HG03045 (cell line): ENCODE results near the gene ATIC.

Experiments
- ATAC-seq: cut with Tn5 transposase; IDR thresholded peaks from one replicate; pipeline ENCODE4 v1.9.1; 2021; ENCODE audit warnings: mild to moderate bottlenecking, moderate library complexity; ENCODE audit not compliant: unreplicated experiment

ATIC gene

DNA sequence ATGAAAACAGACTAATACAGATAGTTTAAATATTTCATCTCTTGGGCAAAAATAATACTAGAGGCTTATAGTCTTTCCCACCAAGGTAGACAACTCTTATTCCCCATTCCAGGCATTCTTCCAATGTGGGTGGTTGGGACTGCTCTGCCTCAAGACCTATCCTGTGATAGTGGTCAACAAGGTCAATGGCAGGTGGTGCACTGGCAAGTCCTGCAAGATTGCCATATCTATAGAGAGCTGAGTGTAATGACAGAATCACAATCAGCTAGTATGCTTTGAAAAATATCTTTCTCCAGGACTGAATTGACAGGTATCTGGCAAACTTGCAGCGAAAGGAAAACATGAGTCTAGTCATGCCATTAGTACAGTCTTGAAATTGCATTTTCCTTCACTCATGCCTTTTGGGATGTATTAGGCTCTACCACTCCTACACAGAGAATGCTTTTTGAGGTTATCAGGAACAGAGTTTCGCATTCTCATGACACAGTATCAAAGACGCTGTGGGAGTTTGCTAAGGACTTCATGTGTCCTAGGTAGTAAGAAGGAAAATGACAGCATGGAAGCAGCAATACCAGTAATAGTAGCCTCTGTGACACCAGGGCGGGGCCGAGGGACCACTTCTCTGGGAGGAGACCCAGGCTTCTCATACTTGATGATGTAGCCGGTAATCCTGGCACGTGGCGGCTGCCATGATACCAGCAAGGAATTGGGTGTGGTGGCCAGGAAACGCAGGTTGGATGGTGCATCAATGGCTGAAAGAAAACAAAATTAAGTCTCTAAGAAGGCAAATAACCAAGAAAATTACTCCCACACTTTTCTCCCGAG, 63.0 kb downstream of the ATIC start:
- ATAC-seq = no peak

DNA sequence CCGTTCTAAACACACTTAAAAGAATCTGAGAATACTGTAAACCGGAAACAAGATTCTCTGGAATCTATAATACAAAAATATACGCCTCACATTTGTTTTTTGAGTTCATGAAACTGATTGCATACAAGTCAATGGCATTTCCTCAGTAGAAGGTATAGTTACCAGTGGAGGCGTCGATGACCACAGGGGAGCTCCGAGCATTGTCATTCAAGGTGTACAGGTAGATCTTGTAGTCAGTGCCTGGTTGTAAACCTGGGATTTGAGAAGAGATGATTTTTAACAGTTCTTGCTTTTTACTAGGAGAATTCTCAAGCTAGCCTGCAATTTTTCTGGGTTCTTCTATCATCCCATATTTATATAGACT, 63.6 kb downstream of the ATIC start:
- ATAC-seq = no peak

- no peak for ATAC-seq
These were observed 64.4 kb downstream of the ATIC start for GRCh38 chr2:215376103-215376780.

DNA sequence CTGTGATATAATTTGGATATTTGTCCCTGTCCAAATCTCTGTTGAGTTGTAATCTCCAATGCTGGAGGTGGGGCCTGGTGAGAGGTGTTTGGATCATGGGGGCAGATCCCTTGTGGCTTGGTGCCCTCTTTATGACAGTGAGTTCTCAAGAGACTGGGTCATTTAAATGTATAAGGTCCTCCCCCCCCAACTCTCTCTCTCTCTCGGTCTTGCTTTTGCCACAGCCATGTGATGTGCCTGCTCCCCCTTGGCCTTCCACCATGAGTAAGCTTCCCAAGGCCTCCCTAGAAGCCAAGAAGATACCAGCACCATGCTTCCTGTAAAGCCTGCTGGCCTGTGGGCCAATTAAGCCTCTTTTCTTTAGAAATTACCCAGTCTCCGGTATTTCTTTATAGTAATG, 65.4 kb downstream of the ATIC start:
- ATAC-seq = no peak

- no peak for ATAC-seq
These were observed 66.2 kb downstream of the ATIC start for GRCh38 chr2:215378045-215378444.

- no peak for ATAC-seq
These were observed 67.2 kb downstream of the ATIC start for GRCh38 chr2:215379039-215379438.

GRCh38 chr2:215379948-215380347, 68.1 kb downstream of the ATIC start:
- ATAC-seq = no peak

DNA sequence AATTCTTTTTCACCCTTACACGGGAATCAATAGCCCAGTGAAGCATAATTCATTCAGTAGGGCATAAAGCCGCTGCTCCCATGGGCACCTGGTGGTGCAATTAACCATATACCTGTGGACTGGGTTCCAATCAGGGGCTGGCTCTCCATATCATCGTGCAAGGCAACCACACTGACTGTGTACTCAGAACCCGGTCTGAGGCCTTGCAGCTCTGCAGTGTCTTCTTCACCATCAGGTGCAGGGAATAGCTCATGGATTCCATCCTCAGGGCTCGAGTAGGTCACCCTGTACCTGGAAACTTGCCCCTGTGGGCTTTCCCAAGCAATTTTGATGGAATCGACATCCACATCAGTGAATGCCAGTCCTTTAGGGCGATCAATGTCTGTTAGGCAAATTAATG, 68.8 kb downstream of the ATIC start:
- no peak for ATAC-seq

GRCh38 chr2:215382011-215382410, 70.2 kb downstream of the ATIC start:
- ATAC-seq = no peak

- ATAC-seq = no peak
These were observed 70.6 kb downstream of the ATIC start for GRCh38 chr2:215382480-215382879.

GRCh38 chr2:215383652-215384279, 71.9 kb downstream of the ATIC start:
- ATAC-seq = no peak

- no peak for ATAC-seq
These were observed 72.9 kb downstream of the ATIC start for GRCh38 chr2:215384710-215385109.

- no peak for ATAC-seq
These were observed 74.7 kb downstream of the ATIC start for GRCh38 chr2:215386566-215386965.

GRCh38 chr2:215388002-215388728, 76.3 kb downstream of the ATIC start:
- no peak for ATAC-seq

- ATAC-seq = no peak
These were observed 78.7 kb downstream of the ATIC start for GRCh38 chr2:215390550-215390913.

DNA sequence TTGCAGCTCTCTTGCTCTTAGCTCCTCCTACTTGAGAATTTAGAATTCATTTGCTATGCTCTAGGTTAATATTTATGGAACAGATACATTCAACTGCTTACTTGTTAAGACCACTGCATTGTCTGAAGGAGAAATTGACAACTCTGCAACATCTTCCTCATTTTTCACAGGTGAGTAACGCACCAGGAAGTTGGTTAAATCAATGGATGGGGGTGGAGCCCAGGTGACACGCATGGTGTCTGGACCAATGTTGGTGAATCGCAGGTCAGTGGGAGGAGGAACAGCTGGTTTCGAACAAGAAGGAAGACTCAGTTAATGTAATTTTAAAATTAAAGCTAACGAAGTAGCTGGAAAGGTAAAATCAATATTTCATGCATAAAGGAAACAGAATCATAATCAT, 79.7 kb downstream of the ATIC start:
- no peak for ATAC-seq

DNA sequence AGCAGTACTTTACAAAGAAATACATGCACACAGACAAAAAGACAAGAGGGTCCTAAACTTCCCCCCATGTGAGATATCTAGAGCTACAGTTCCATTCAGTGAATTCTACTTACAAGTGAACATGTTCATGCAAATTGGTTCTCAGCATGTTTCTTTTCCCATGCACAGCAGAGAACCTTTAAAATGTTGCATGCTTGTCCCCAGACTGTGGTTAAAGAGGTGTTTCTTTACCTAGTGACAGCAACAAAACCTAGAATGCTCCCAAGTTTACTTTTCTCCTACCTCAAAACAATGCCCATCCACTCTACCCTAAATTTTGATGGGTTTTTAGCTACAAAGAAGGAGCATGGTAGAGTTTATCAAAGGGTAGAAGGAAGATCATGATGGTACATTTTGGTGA, 80.3 kb downstream of the ATIC start:
- no peak for ATAC-seq

DNA sequence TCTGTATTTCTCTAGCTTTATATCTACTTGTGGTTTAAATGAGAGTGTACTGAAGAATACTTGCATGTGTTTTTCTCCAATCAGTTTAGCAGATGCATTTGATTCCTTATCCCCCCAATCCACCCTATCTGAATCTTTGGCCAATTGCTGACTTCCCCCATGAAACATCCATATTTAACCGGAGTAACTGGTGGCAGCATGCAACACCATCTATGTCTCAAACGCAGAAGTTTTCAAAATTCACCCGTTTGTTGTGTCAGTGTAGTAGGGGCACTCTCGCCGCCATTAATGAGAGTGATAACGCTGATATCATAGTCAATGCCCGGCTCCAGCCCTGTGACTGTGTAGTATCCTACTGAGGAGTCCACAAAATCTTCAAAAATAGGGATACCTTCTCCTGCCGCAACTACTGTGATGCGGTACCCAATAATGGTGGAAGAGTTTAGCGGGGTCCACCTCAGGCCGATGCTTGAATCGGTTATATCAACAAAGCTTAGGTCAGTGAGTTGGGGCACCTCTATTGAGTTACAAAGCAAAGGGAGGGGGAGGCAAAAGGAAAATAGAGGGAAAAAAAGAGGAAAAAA, 80.9 kb downstream of the ATIC start:
- no peak for ATAC-seq

DNA sequence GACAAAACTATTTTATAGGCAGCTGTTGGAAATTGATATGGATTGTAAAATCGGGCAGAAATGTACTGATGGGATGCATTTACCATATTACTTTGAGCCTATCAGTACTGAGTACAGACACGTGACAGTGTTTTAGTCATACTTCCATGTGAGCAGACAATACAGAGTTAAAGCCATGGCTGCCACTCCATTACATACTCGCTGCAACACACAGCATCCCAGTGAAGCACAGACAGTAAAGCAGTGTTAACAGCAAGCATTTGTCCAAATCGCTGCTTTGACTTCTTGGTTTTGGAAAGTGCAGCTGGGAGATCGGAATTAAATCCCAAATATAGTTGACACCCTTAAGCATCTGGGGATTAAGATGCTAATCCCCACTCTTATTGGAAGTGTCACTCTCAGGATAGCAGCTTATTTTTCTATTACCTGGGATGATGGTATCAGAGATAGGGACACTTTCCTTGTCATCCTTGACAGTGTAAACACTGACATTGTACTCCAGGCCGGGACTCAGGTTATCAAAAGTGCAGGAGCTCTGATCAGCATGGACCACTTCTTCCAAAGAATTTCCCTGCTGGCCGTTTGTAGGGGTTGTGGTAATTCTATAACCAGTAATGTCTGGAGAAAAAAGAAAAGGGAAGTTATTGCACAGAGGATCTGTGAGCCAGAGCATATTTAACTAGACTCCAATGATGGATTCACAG, 82.4 kb downstream of the ATIC start:
- no peak for ATAC-seq

- ATAC-seq = no peak
These were observed 84.0 kb downstream of the ATIC start for GRCh38 chr2:215395687-215396460.
